GM18511 (cell line): ENCODE data around the gene CARD8.
A peak's percentile ranks its signal among the peaks of the same experiment; 100 is the strongest.
"Not testable (repeated sequence)": the region's sequence is repeated elsewhere in the genome, so short reads cannot be mapped to it uniquely, and the experiment has no call there.

Experiments used
- ATAC-seq: cut with Tn5 transposase; IDR thresholded peaks from one replicate; pipeline ENCODE4 v1.9.1; 2021; ENCODE audit warnings: mild to moderate bottlenecking, moderate library complexity; ENCODE audit not compliant: unreplicated experiment

CARD8 gene

DNA sequence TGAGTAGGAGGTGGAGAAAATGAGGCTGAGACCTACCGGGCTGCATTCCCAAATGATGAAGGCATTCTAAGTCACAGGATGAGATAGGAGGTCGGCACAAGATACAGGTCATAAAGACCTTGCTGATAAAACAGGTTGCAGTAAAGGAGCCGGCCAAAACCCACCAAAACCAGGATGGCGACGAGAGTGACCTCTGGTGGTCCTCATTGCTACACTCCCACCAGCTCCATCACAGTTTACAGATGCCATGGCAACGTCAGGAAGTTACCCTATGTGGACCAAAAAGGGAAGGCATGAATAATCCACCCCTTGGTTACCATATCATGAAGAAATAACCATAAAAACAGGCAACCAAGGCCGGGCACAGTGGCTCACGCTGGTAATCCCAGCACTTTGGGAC, 9.6 kb upstream of the CARD8 start:
- not testable (repeated sequence) for ATAC-seq

DNA sequence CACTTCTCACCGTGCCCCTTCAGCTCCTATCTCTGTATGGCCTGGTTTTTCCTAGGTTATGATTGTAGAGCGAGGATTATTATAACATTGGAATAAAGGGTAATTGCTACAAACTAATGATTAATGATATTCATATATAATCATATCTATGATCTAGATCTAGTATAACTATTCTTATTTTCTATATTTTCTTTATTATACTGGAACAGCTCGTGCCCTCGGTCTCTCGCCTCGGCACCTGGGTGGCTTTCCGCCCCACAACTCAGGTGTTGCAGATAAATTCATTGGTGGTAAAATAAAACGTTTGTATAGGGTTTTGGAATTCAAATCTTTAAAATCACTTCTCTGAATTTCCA, 4.6 kb upstream of the CARD8 start:
- ATAC-seq = not testable (repeated sequence)

DNA sequence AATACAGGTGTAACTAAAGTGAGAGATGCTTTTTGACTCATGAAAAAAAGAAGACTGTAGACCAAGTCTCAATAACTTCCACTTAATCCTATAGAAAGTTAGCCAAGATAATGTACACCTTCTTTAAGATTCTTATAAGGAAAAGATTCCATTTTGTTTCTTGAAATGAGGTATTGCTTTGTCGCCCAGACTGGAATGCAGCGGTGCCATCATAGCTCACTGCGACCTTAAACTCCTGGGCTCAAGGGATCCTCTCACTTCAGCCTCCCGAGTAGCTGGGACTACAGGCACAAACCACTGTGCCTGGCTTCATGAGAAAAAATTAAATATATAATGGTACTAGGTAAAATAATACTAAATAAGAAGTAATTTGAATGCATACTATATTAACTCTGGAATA, 3.3 kb upstream of the CARD8 start:
- not testable (repeated sequence) for ATAC-seq

DNA sequence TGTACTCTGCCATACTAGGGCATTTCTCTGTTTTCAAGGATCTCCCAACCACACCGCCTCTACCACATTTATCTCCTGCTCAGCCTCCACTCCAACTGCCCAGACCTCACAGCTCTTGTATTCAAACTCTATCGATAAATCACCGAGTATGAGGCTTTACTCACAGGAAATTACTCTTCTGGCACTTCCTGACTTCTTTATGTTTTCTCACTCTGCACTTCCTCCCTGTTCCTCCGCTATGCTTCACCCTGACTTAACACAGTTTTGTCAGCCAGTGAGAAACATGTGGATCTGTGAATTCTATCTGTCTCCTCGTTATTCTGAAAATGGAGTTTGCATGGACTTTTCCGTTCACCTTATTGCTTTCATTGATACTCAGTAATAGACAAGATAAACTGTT, 2.6 kb upstream of the CARD8 start:
- no peak for ATAC-seq

DNA sequence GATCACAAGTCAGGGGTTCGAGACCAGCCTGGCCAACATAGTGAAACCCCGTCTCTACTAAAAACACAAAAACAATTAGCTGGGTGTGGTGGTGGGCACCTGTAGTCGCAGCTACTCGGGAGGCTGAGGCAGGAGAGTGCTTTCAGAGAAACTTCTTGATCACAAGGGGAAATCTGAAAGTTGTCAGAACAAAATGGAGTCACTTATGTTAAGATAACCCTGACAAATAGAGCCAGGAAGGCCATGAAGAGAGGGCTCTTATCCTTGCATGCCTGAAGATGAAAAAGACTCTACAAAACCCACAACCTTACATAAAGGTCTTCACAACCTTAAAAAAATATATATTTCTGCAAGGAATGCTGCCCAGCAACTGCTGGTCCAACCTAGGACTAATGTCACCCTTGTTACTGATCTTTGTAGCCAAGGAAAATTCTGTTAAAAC, 1.2 kb downstream of the CARD8 start:
- no peak for ATAC-seq

DNA sequence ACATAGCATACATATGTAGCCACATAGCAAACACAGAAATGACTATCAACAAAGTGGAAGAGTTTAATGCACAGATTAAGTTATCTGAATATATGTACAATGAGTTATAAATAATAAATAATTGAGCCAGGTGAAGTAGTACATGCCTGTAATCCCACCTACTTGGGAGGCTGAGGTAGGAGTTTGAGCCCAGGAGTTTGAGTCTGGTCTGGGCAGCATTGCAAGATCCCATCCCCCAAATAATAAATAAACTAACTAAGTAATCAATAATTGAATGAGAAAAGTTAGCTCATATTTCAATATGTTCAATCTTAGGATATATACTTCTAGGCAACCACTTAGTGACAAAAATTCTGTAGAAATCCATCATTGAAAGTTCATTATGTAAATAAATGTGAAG, 1.7 kb downstream of the CARD8 start:
- no peak for ATAC-seq

DNA sequence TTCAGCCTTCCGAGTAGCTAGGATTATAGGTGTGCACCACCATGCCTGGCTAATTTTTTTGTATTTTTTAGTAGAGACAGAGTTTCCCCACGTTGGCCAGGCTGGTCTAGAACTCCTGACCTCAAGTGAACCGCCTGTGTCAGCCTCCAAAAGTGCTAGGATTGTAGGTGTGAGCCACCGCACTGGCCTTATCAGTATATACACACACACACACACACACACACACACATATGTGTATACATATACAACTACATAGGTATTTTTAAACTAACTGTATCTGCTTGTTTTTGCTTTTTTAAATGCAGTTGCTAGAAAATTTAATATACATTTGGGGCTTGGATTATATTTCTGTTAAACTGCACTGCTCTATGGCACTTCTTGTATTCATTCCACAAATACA, 3.1 kb downstream of the CARD8 start:
- ATAC-seq = no peak

DNA sequence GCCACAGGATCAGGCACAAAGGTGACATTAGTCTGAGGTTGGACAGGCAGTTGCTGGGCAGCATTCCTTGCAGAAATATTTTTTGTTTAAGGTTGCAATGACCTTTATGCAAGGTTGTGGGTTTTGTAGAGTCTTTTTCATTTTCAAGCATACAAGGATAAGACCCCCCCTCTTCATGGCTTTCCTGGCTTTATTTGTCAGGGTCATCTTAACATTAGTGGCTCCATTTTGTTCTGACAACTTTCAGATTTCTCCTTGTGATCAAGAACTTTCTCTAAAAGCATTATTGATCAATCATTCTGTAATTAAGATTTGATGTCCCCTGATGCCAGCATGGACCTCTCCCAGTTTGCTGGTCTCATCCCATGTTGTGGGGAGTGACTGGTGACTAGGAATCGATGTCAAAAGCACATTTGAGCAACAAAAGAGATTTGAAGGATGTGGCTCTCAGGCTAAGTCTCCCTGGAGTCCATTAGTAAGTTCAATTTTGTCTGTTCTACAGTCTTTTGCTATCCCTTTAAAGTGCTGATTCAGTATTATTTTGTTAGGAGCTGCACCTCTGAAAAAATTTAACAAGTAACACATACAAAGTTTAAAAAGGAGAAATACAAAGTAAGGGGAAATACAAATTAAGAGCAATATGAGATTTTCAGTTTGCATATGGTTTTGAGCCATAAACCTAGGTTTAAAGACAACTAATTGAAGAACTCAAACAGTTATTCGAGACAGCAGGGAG, 5.3 kb downstream of the CARD8 start:
- ATAC-seq = no peak

DNA sequence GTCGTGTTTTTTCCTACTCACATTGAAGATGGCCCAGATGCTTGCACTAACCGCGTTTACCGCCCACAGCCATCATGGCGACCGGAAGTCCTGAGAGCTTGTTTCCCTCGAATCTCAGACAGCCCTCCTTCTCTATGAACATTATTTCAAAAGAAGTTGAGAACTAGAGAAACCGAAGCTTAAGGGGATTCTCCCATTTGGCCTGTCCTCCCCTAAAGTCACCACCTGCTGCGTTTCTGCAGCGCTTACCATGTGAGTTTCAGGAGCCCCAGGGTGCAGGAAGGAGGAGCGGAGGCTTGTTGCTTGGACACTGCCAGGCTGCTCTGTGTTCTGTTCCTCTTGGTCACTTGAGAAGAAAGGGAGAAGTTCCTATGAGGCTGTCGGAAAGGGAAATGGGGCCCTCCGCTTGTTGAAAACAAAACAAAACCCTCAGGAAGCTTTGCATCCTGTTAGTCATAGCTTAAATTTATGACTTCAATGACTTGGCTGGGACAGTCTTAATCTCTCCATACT, 6.2 kb downstream of the CARD8 start:
- peak; percentile 63 for ATAC-seq

DNA sequence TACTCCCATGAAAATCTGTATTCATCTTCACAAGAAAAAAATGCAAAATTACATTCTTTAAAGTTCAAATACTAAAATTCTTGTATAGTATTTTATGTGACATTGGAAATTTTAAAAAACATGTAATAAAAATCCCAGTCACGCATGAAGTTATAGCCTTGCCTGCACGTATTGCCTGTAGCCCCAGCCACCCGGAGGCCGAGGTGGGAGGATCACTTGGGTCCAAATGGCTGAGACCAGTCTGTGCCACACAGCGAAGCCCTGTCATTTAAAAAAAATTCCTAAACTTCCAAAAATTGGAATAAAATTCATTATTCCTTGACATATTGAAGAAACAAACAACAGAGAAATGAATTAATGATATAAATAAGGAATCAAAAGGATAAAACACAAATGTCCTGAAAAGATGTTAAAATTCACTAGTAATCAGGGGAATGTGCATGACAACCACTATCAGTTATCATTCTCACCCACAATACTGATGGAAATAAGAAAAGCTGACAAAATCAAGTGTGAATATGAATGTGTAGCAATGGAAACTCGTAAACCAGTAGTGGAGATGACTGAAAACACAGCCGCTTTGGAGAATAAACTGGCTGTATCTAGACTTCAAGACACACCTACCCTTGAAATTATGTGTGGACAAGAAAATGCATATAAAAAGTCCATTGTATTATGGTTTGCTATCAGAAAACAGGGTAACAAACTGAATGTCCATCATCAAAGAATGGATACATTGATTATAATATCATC, 7.5 kb downstream of the CARD8 start:
- ATAC-seq = no peak

DNA sequence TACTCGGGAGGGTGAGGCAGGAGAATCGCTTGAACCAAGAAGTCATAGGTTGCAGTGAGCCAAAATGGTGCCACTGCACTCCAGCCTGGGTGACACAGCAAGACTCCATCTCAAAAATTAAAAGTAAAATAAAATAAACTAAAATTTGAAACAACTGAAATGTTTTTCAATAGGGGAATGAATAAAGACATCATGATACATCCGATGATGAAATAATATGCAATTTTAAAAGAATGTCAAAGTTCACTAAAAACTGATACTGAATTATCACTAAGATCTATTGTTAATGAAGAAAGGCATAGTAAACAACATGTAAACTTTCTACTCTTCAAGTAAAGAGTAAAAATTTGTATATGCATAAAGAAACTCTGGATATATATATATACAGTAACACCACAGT, 8.5 kb downstream of the CARD8 start:
- ATAC-seq = no peak

DNA sequence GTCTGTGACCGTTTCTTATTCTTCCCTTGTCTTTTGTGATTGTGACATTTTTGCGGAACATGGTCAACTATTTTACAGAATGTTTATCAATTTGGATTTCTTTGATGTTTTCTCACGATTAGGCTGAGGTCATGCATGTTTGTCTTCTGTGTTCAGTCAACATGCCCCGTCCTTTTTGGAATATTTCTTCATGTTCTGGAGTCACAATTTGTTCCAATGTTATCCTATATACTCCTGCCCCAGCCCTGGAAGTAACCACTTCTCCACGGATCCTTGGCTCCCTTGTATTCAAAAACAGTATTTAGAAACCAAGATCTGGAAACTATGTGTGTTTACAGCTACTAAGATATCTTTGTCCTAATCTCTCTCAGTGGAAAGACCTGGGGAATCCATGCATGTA, 9.6 kb downstream of the CARD8 start:
- ATAC-seq = no peak

DNA sequence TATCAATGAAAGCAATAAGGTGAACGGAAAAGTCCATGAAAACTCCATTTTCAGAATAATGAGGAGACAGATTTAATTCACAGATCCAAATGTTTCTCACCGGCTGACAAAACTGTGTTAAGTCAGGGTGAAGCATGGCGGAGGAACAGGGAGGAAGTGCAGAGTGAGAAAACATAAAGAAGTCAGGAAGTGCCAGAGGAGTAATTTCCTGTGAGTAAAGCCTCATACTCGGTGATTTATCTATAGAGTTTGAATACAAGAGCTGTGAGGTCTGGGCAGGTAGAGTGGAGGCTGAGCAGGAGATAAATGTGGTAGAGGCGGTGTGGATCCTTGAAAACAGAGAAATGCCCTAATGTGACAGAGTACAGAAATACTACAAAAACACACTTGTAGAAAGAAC, 11.4 kb downstream of the CARD8 start:
- no peak for ATAC-seq

DNA sequence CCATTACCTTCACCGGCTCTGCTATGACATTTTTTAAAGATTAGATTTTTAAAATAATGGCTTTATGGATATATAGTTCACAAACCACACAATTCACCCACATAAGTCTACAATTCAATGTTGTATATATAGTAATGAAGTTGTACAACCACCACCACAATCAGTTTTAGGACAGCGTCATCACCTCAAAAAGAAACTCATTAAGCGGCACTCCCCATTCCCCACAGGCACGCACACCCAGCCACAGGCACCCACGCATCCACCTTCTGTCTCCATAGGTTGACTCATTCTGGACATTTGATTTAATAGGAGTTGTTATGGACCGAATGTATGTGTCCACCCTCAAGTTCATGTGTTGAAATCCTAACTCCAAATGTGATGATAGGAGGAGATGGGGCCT, 13.9 kb downstream of the CARD8 start:
- ATAC-seq = not testable (repeated sequence)

DNA sequence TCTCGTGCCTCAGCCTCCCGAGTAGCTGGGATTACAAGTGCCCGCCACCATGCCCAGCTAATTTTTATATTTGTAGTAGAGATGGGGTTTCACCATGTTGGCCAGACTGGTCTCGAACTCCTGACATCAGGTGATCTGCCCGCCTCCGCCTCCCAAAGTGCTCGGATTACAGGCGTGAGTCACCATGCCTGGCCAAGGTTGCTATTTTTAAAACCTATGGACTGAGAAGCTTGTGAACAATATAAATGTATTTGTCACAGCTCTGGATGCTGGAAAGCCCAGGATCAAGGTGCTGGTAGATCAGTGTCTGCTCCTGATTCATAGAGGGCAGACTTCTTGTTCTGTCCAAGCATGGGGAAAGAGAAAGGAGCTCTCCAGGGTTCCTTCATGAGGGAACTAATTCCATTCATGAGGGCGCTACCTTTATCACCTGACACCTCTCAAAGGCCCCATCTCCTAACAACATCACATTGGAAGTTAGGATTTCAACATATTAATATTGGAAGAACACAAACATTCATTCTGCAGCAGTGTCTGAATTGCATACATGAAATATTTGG, 16.1 kb downstream of the CARD8 start:
- ATAC-seq = no peak

DNA sequence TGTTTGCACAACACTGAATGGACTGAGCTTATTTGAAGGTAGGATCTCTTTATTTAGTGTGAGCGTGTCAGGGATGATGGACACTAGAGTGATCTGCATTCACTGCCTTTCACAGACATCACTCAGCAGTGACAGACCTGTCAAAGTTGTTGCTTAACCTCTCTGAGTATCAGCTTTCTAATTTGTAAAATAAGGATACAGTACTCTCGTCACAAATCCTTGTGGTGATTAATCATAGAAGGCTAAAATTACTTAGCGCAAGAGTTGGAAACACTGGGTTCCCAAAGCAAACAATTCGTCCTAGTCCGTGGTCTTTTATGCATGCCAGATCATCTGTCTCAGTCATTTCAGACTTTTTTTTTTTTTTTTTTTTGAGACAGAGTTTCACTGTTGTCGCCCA, 16.6 kb downstream of the CARD8 start:
- ATAC-seq = no peak

DNA sequence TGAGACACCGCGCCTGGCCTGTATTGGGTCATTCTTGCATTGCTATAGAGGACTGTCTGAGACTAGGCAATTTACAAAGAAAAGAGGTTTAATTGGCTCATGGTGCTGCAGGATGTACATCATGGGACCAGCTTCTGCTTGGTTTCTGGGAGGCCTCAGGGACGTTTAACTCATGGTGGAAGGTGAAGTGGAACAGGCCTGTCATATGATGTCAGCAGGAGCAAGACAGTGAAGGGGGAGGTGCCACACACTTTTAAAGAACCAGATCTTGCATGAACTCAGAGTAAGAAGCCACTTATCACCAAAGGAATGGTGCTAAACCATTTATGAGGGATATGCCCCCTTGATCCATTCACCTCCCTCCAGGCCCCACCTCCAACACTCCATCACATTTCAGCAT, 18.7 kb downstream of the CARD8 start:
- no peak for ATAC-seq

DNA sequence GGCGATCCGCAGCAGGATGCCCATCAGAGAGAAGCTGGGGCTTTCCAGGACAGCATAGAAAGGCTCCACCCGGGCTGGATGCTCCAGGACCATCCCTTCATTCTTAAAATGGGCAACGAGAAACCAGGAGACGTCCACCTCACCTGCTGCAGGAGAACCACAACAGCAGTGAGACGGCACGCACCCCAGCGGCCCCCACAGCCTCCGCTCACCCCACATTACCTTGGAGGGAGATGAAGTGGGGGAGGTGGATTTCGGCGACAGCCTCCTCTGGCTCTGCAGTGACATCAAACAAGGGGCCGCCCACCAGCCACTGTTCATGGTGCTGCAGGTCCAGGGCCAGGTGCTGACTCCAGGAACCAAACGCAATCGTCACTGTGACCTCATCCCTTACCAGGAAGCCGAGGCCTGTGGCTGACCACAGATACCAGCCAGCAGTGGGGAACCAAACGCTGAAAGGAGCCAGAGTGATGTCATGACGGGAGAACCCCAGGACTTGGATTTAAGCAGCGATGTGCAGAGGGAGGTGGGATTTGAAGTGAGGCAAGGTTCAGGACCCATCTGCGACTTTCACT, 25.1 kb downstream of the CARD8 start:
- no peak for ATAC-seq

DNA sequence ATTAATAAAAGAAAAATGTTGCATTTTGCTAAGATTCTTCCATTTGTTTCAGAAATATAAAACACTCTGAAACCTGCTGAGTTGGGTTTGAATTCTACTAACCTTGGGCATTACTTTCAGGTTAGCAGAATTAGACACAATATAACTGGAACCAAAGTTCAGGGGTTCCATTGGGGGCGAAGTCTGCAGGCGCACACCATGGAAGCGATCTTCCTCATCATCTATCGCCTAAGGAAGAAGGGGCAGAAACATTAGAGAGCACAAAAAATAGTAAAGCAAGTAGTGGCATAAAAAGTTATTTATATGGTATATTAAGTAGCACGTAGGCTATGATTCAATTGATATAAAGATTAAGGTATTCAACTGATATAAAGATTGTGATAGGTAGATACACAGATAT, 34.1 kb downstream of the CARD8 start:
- no peak for ATAC-seq

DNA sequence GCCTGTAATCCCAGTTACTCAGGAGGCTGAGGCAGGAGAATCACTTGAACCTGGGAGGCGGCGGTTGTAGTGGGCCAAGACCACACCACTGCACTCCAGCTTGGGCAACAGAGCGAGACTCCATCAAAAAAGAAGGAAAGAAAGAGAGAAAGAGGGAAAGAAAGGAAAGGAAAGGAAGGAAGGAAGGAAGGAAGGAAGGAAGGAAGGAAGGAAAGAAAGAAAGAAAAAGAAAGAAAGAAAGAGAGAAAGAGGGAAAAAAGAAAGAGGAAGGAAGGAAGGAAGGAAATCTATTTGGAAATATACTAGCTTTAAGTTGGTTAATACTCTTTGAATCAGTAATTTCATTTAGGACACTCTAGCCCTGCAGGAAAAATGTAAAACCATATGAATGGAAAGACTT, 34.9 kb downstream of the CARD8 start:
- ATAC-seq = not testable (repeated sequence)

DNA sequence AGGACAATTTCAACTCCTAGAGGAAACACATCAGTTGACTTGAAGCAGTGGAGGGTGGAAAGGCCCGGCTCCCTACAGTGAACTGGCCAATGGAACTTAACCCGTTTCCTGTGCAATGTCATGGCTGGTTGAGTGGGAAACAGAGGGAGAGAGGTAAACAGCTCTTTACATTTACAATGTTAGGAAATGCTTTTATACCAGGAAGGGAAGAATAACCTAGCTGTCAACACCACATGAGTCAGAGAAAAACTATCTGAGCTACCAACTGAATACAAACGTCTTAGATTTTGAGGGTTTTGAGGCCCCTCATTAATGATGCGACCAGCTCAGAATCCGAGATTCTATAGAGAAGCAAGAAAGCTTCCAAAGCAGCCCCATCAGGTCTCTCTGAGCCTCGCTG, 36.7 kb downstream of the CARD8 start:
- no peak for ATAC-seq

DNA sequence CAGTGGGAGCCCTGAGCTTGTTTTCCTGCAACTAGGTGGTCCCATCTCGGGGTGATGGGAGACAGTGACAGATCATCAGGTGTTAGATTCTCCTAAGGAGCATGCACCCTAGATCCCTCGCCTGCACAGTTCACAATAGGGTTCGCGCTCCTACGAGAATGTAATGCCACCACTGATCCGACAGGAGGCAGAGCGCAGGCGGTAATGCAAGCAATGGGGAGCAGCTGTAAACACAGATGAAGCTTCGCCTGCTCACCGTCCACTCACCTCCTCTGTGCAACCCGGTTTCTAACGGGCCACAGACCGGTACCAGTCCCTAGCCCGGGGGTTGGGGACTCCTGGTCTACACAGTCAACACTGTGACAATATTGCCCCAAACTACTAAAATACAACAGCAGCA, 38.8 kb downstream of the CARD8 start:
- no peak for ATAC-seq
